ENCODE data around the gene SULF2. TPM values are rescaled to one million over a fixed set of nuclear protein-coding genes. Genes with fewer than 3 reads are reported as not detected.
A peak's percentile ranks its signal among the peaks of the same experiment; 100 is the strongest.

SULF2 gene
- total and polyA plus RNA-seq, 9 of the 15 experiments (the other 6 are each of a cell fraction or from before 2014, with no cell fraction given), result 0.33 TPM; not detected in 8

- ATAC-seq, result no peak
- no peaks in the 10 kb centered on the region for H3K9me1 ChIP-seq (ENCODE audit: control insufficient read depth, insufficient read depth, low read length)
- FAIRE-seq, result no peak
- H3K27ac ChIP-seq (ENCODE audit: extremely low read depth, low read depth, low read length), result no peak overlapping the region
- H3K9ac ChIP-seq (ENCODE audit: insufficient read depth in 1 of 2, low read depth in 2 of 2, low read length in 2 of 2), result no peak overlapping the region
- CTCF ChIA-PET (ENCODE audit: low intra/inter-chr PET ratio), result no interaction called here
- intact Hi-C loops (cut with micrococcal nuclease) (no loop called here), in situ Hi-C loops (cut with MboI) (no loop called here)
- under 1% methylated on average over 9 of the region's 9 CpGs for WGBS (ENCODE audit: insufficient coverage, low coverage, missing lambda C conversion rate)
- POLR2A ChIA-PET, result no interaction called here
- H3K36me3 ChIP-seq (ENCODE audit: control insufficient read depth, insufficient read depth, low read length), result no peaks in the 10 kb centered on the region
- no peaks in the 10 kb centered on the region for H3K9me3 ChIP-seq (replicated peaks; ENCODE audit: control insufficient read depth, insufficient read depth, low read depth, low read length)
- no peaks in the 10 kb centered on the region for H3K4me1 ChIP-seq (replicated peaks in 1 of 2; ENCODE audit: control insufficient read depth in 2 of 2, insufficient read depth in 2 of 2, low read length in 2 of 2)
- no peak for DNase-seq (ENCODE audit: extremely low read depth in 1 of 4, low spot score in 3 of 4)
- no peak overlapping the region for H3K4me3 ChIP-seq
- H3K79me2 ChIP-seq (ENCODE audit: control insufficient read depth, insufficient read depth, low read length), result no peaks in the 10 kb centered on the region
- BruUV-seq (replicated peaks), result no TSS peak
- peaks cover 17% of the 10 kb centered on the region in 2 experiments for H3K27me3 ChIP-seq (ENCODE audit: control insufficient read depth in 2 of 2, insufficient read depth in 2 of 2, low read length in 2 of 2)
- no peak overlapping the region for H3K4me2 ChIP-seq (ENCODE audit: insufficient read depth, low read length)
- H4K20me1 ChIP-seq (replicated peaks; ENCODE audit: control insufficient read depth, insufficient read depth, low read length), result 0 out of 2 replicates have a peak, but pooled peaks cover 4% of the 10 kb centered on the region
- H2AFZ ChIP-seq (ENCODE audit: low read depth, low read length), result no peak overlapping the region
- TF ChIP-seq BCLAF1 (IDR thresholded peaks at IDR 0.05; ENCODE audit: borderline replicate concordance in 1 of 2, control insufficient read depth in 1 of 2, low read depth in 2 of 2, low read length in 1 of 2), result peak in 1 of 2 experiments; percentile 49; a peak in 1 of 4 replicates
- TF ChIP-seq POLR2AphosphoS5 (IDR thresholded peaks at IDR 0.05; ENCODE audit: control insufficient read depth, insufficient read depth, low read depth, low read length), result no peak
- peak in 1 of 3 experiments; percentile 69; a peak in 1 of 6 replicates for TF ChIP-seq ZBTB11 (CRISPR knock-in tag; IDR thresholded peaks at IDR 0.05)
- no peak for TF ChIP-seq THAP12 (CRISPR knock-in tag; IDR thresholded peaks at IDR 0.05)
- no peak for TF ChIP-seq TCF7 (IDR thresholded peaks at IDR 0.05; ENCODE audit: borderline replicate concordance)
- TF ChIP-seq EP400 (IDR thresholded peaks at IDR 0.05), result no peak
- no peak for TF ChIP-seq ZNF354B (CRISPR knock-in tag; IDR thresholded peaks at IDR 0.05)
- TF ChIP-seq PPARD (CRISPR knock-in tag; IDR thresholded peaks at IDR 0.05), result no peak
These were observed 6.8 kb upstream of the SULF2 start for GRCh38 chr20:47792021-47792618.
